Mesodermal cell (in vitro differentiated cells): ENCODE measurements around the gene ST8SIA5.

Source experiments
- H3K27ac ChIP-seq: 2 replicates; pipeline ENCODE4 v1.7.0; 2013; ENCODE audit warnings: mild to moderate bottlenecking, low read depth, low read length, moderate library complexity; ENCODE audit not compliant: severe bottlenecking
- H3K36me3 ChIP-seq: 2 replicates; pipeline ENCODE4 v1.7.1; 2013; ENCODE audit warnings: mild to moderate bottlenecking, low read length, moderate library complexity; ENCODE audit not compliant: control insufficient read depth, insufficient read depth
- H3K4me1 ChIP-seq: one replicate; pipeline ENCODE4 v1.7.1; 2013; ENCODE audit warnings: mild to moderate bottlenecking, low read length; ENCODE audit not compliant: insufficient read depth, control insufficient read depth, poor library complexity, severe bottlenecking
- H3K4me3 ChIP-seq: 2 replicates; pipeline ENCODE4 v1.7.0; 2013; ENCODE audit warnings: low read length, control low read depth, mild to moderate bottlenecking; ENCODE audit not compliant: insufficient read depth, poor library complexity, severe bottlenecking; ENCODE audit errors: extremely low read depth
- H3K9me3 ChIP-seq: 2 replicates; pipeline ENCODE4 v1.7.1; 2013; ENCODE audit warnings: mild to moderate bottlenecking, low read length, moderate library complexity; ENCODE audit not compliant: control insufficient read depth
- WGBS, 2 experiments: methylation state at CpG; one replicate each; pipeline ENCODE4 v1.1.5; 2013; ENCODE audit warnings: missing lambda C conversion rate in 2 of 2; ENCODE audit not compliant: insufficient coverage in 2 of 2; 5-methylcytosine and 5-hydroxymethylcytosine counted together

The ST8SIA5 gene

GRCh38 chr18:46712406-46712805 lies 44.4 kb downstream of the ST8SIA5 start:
- peak overlapping the region; percentile 2 for H3K27ac ChIP-seq
- no peaks in the 10 kb centered on the region for H3K36me3 ChIP-seq
- 63 to 64% methylated on average over 3 to 5 of the region's 5 CpGs for WGBS, 2 experiments
- H3K4me3 ChIP-seq, result no peak overlapping the region
- H3K9me3 ChIP-seq, result no peaks in the 10 kb centered on the region
- peaks cover 27% of the 10 kb centered on the region for H3K4me1 ChIP-seq

GRCh38 chr18:46711444-46711863 lies 45.4 kb downstream of the ST8SIA5 start:
- Histone ChIP-seq H3K9me3 (no peaks in the 10 kb centered on the region), H3K4me3 (no peak overlapping the region), H3K36me3 (no peaks in the 10 kb centered on the region), H3K27ac (peak overlapping the region; percentile 41), H3K4me1 (peaks cover 28% of the 10 kb centered on the region)
- WGBS, 2 experiments, result 64 to 81% methylated on average over 9 to 11 of the region's 11 CpGs

DNA sequence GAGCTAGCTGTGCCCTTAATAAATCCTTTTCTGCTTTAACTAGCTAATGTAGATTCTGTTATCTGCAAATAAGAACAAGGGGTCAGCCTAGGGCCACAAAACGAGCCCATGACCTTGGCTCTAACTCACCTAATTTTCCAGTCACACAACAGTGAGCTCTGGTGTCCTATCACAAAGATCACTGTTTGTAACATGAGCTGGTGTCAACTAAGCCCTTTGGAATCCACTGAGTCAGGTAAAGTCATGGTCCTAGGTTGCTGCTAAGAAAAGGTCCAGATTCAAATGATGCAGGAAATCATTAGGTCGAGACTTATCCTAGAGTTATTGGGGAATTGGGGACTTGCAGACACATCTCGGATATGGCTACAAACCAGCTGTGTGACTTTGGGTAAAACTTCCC lies 49.9 kb downstream of the ST8SIA5 start:
- no peaks in the 10 kb centered on the region for H3K9me3 ChIP-seq
- H3K4me3 ChIP-seq, result no peak overlapping the region
- H3K27ac ChIP-seq, result no peak overlapping the region
- WGBS, 2 experiments, result 14 to 66% methylated on average over 1 to 3 of the region's 3 CpGs
- H3K36me3 ChIP-seq, result no peaks in the 10 kb centered on the region
- peaks cover 28% of the 10 kb centered on the region for H3K4me1 ChIP-seq

- Histone ChIP-seq H3K27ac (no peak overlapping the region), H3K4me1 (peaks cover 13% of the 10 kb centered on the region)
- 35 to 57% methylated on average over 1 to 3 of the region's 5 CpGs for WGBS, 2 experiments
Observed at GRCh38 chr18:46705521-46705920, 51.3 kb downstream of the ST8SIA5 start.

GRCh38 chr18:46704816-46705215 lies 52.0 kb downstream of the ST8SIA5 start:
- Histone ChIP-seq H3K4me3 (no peak overlapping the region), H3K27ac (no peak overlapping the region), H3K9me3 (no peaks in the 10 kb centered on the region), H3K36me3 (no peaks in the 10 kb centered on the region), H3K4me1 (peaks cover 13% of the 10 kb centered on the region)
- WGBS, 2 experiments, result 88 to 91% methylated on average over 2 to 4 of the region's 4 CpGs

More at GRCh38 chr18:46705521-46705920, 51.3 kb downstream of the ST8SIA5 start:
- Histone ChIP-seq H3K4me3 (no peak overlapping the region), H3K36me3 (no peaks in the 10 kb centered on the region), H3K9me3 (no peaks in the 10 kb centered on the region)

DNA sequence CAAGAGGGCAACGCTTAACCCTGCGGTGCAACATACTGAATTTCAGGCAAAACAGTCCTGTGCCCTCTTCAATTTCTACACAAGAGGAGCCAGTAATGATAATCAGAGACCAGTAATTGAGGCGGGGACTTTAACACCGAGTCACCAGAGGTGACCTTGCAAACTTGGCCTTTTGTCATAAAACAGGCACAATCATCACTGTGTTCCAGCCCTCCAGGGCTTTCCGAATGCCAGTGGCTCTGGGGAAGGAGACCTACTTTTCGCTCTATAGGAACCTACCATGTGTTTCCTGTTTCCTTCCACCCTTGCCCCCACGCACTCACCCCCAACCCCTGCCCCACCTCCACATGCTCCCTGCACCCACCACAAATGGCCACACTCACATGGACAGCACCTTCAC lies 52.7 kb downstream of the ST8SIA5 start:
- Histone ChIP-seq H3K9me3 (no peaks in the 10 kb centered on the region), H3K36me3 (no peaks in the 10 kb centered on the region), H3K27ac (no peak overlapping the region), H3K4me1 (peaks cover 13% of the 10 kb centered on the region), H3K4me3 (no peak overlapping the region)
- 83 to 92% methylated on average over 6 to 7 of the region's 7 CpGs for WGBS, 2 experiments

DNA sequence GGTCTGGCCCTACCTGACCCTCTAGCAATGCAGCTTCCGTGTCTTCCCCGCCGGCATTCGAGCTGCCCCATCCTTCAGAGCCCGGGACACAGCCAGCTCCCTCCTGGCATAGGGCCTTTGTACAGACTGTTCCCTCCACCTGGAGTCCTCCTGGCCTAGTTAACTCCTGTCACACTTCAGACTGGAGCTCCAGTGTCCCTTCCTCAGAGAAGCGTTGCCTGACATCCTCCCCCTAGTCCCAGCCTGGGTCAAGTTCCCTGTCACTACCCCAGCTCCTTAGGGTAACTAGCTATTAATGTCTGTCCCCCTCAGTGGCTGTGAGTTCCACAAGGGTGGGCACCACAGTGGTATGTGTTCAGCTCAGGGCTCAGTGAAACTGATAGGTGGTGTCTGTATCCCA lies 54.4 kb downstream of the ST8SIA5 start:
- H3K4me1 ChIP-seq, result peaks cover 13% of the 10 kb centered on the region
- H3K4me3 ChIP-seq, result no peak overlapping the region
- WGBS, 2 experiments, result 91 to 93% methylated on average over 5 to 6 of the region's 6 CpGs
- H3K9me3 ChIP-seq, result no peaks in the 10 kb centered on the region
- no peak overlapping the region for H3K27ac ChIP-seq
- H3K36me3 ChIP-seq, result no peaks in the 10 kb centered on the region

DNA sequence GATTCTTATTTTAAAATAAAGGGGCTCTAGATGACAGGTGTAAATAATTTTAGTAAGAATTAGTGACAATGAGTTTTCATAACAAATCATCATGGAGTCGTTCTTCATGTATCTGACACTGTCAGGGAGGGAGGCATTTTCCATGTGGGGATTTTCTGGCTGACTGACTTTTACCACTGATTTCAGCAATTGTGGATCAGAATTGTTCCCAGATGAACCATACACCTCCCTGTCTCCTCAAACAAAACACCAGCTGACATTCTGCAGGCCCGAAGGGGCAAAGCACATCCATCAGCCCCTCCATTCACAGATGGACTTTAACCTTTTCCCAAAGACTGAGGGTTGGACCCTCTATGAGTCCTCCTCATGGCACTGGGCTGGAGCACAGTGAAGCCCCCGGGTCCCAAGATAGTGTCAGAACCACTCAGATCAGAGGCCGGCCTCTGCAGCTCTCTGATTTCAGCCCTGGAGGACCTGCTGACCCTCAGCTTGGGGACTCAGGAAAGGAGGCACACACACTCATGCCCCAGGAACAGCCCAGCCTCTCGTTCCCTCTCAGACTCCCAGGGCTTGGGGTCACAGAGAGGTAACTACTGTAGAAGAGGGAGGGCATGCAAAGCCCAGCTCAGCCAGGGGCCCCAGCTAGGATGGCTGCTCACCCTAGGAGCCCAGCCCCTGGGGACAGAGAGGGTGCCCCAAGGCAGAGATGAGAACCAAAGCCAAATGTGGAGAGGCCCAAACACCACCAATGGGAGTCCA lies 56.6 kb downstream of the ST8SIA5 start:
- Histone ChIP-seq H3K27ac (no peak overlapping the region), H3K4me3 (no peak overlapping the region), H3K9me3 (no peaks in the 10 kb centered on the region), H3K36me3 (no peaks in the 10 kb centered on the region), H3K4me1 (no peaks in the 10 kb centered on the region)
- WGBS, 2 experiments, result 87 to 94% methylated on average over 4 of the region's 5 CpGs

- no peaks in the 10 kb centered on the region for H3K36me3 ChIP-seq
- no peak overlapping the region for H3K27ac ChIP-seq
- no peaks in the 10 kb centered on the region for H3K4me1 ChIP-seq
Observed at GRCh38 chr18:46696702-46697101, 60.2 kb downstream of the ST8SIA5 start.

GRCh38 chr18:46696268-46696667 lies 60.6 kb downstream of the ST8SIA5 start:
- Histone ChIP-seq H3K27ac (no peak overlapping the region), H3K4me1 (no peaks in the 10 kb centered on the region), H3K36me3 (no peaks in the 10 kb centered on the region), H3K4me3 (no peak overlapping the region), H3K9me3 (no peaks in the 10 kb centered on the region)
- 60 to 94% methylated on average over 1 to 3 of the region's 3 CpGs for WGBS, 2 experiments

More at GRCh38 chr18:46696702-46697101, 60.2 kb downstream of the ST8SIA5 start:
- H3K4me3 ChIP-seq, result no peak overlapping the region
- H3K9me3 ChIP-seq, result no peaks in the 10 kb centered on the region

DNA sequence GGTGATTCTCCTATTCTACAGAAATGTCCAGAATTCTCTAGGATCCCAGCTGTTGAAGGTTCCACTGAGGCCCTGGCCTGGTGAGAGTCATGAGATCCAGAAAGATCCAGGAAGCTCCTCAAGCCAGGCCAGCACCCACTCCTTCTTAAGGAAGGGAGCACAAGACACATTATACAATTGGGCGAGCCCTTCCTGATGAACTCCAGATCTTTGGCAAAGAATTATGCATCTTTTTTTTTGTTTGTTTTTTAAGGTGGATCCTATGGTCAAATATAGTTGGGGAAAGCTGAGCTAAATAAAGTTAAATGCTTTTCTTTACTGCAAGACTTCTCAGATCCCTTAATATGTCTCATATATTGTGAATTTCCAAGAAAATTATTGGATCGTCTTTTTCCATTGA lies 62.9 kb downstream of the ST8SIA5 start:
- 100% methylated on average over 1 of the region's 2 CpGs for WGBS, 2 experiments
- Histone ChIP-seq H3K27ac (no peak overlapping the region), H3K9me3 (no peaks in the 10 kb centered on the region), H3K36me3 (no peaks in the 10 kb centered on the region), H3K4me3 (no peak overlapping the region), H3K4me1 (no peaks in the 10 kb centered on the region)
